SK-N-SH treated with all-trans-retinoic acid at 6 μM for 48 hours (cell line): ENCODE results near the gene LRRC8A.

ENCODE experiments used
- ARNTL ChIP-seq: fragments of 450-650 bp; formaldehyde crosslinking; IDR thresholded peaks from 2 replicates; pipeline ENCODE4 v1.5.0; 2020; ENCODE audit warnings: low read depth, mild to moderate bottlenecking, moderate library complexity, borderline replicate concordance
- PATZ1 ChIP-seq: fragments of 250-450 bp; sonication (Bioruptor Pico); IDR thresholded peaks from 2 replicates; pipeline ENCODE4 v1.8.0; 2020; ENCODE audit warnings: mild to moderate bottlenecking, moderate library complexity, borderline replicate concordance
- SNAI2 ChIP-seq: fragments of 250-450 bp; sonication (Bioruptor Pico); IDR thresholded peaks from 2 replicates; pipeline ENCODE4 v1.5.0; 2020; ENCODE audit warnings: mild to moderate bottlenecking, moderate library complexity
- ZFP30 ChIP-seq: fragments of 450-650 bp; formaldehyde crosslinking; IDR thresholded peaks from 2 replicates; pipeline ENCODE4 v1.5.0; 2022; ENCODE audit warnings: mild to moderate bottlenecking, moderate library complexity
- ZNF70 ChIP-seq: fragments of 450-650 bp; formaldehyde crosslinking; IDR thresholded peaks from 2 replicates; pipeline ENCODE4 v1.5.0; 2020; ENCODE audit warnings: mild to moderate bottlenecking, moderate library complexity

GRCh38 chr9:128923493-128923883 is 41.6 kb downstream of the LRRC8A start:
- TF ChIP-seq PATZ1 (CRISPR knock-in tag) = no peak
- no peak for TF ChIP-seq ZFP30
- no peak for TF ChIP-seq ARNTL (CRISPR knock-in tag)
- TF ChIP-seq SNAI2 = no peak
- TF ChIP-seq ZNF70 (CRISPR knock-in tag) = no peak
